Neural crest cell (in vitro differentiated cells): Measurements from ENCODE around the gene SP9. TPM values are rescaled to one million over a fixed set of nuclear protein-coding genes. Genes with fewer than 3 reads are reported as not detected.

Experiments used
- DNase-seq: peaks from one replicate; pipeline ENCODE4 v3.0.0; 2021; ENCODE audit warnings: low read depth, mixed read lengths, low spot score
- H3K27ac Mint-ChIP-seq: one replicate; pipeline ENCODE4 v1.8.0; 2021; ENCODE audit warnings: mild to moderate bottlenecking, mixed read lengths; ENCODE audit not compliant: unreplicated experiment
- H3K27me3 Mint-ChIP-seq: 2 replicates; pipeline ENCODE4 v1.8.0; 2021; ENCODE audit warnings: low read depth, mild to moderate bottlenecking, mixed read lengths
- H3K36me3 Mint-ChIP-seq: 2 replicates; pipeline ENCODE4 v1.8.0; 2021; ENCODE audit warnings: low read depth, mild to moderate bottlenecking, mixed read lengths
- H3K4me1 Mint-ChIP-seq: 2 replicates; pipeline ENCODE4 v1.8.0; 2021; ENCODE audit warnings: mixed read lengths
- H3K4me3 Mint-ChIP-seq: one replicate; pipeline ENCODE4 v1.8.0; 2021; ENCODE audit warnings: mild to moderate bottlenecking, mixed read lengths
- H3K9me3 Mint-ChIP-seq: 2 replicates; pipeline ENCODE4 v1.8.0; 2021; ENCODE audit warnings: mixed read lengths
- total RNA-seq: library from RNA; stranded (reverse); gene quantifications from 2 replicates; pipeline ENCODE4 v1.2.1, GENCODE V29; 2021
- TF ChIP-seq, protein P1 (sequence below): fragments of 200-600 bp; sonication (generic); conservative IDR thresholded peaks from 2 replicates; pipeline ENCODE4 v1.5.0; 2021; ENCODE audit warnings: antibody characterized with exemption, mild to moderate bottlenecking

The SP9 gene
- total RNA-seq, 1 donor from 2014 or later, result 1.9 TPM

DNA sequence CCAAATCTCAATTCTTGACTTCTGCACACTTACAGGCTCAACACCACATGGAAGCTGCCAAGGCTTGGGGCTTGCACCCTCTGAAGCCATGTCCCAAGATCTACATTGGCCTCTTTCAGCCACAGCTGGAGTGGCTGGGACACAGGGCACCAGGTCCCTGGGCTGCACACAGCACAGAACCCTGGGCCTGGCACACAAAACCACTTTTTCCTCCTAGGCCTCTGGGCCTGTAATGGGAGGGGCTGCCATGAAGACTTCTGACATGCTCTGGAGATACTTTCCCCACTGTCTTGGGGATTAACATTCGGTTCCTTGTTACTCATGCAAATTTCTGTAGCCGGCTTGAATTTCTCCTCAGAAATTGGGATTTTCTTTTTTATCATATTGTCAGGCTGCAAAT, 29.9 kb downstream of the SP9 start:
- H3K36me3 Mint-ChIP-seq, result peaks cover 48% of the 10 kb centered on the region
- TF ChIP-seq, protein P1, sequence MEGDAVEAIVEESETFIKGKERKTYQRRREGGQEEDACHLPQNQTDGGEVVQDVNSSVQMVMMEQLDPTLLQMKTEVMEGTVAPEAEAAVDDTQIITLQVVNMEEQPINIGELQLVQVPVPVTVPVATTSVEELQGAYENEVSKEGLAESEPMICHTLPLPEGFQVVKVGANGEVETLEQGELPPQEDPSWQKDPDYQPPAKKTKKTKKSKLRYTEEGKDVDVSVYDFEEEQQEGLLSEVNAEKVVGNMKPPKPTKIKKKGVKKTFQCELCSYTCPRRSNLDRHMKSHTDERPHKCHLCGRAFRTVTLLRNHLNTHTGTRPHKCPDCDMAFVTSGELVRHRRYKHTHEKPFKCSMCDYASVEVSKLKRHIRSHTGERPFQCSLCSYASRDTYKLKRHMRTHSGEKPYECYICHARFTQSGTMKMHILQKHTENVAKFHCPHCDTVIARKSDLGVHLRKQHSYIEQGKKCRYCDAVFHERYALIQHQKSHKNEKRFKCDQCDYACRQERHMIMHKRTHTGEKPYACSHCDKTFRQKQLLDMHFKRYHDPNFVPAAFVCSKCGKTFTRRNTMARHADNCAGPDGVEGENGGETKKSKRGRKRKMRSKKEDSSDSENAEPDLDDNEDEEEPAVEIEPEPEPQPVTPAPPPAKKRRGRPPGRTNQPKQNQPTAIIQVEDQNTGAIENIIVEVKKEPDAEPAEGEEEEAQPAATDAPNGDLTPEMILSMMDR, result no peak

GRCh38 chr2:174365571-174365970, 30.8 kb downstream of the SP9 start:
- Mint-ChIP-seq H3K9me3 (peaks cover 10% of the 10 kb centered on the region), H3K36me3 (peaks cover 46% of the 10 kb centered on the region), H3K27me3 (no peaks in the 10 kb centered on the region), H3K4me1 (no peaks in the 10 kb centered on the region), H3K27ac (no peak overlapping the region), H3K4me3 (no peak overlapping the region)
- TF ChIP-seq, protein P1, result no peak
- no peak for DNase-seq

More for the DNA sequence above, 29.9 kb downstream of the SP9 start:
- H3K27me3 Mint-ChIP-seq, result no peaks in the 10 kb centered on the region
- DNase-seq, result no peak
- no peaks in the 10 kb centered on the region for H3K4me1 Mint-ChIP-seq
- peaks cover 10% of the 10 kb centered on the region for H3K9me3 Mint-ChIP-seq
- no peak overlapping the region for H3K4me3 Mint-ChIP-seq
- no peak overlapping the region for H3K27ac Mint-ChIP-seq

GRCh38 chr2:174368691-174369090, 33.9 kb downstream of the SP9 start:
- no peaks in the 10 kb centered on the region for H3K4me1 Mint-ChIP-seq
- no peaks in the 10 kb centered on the region for H3K27me3 Mint-ChIP-seq
- H3K9me3 Mint-ChIP-seq, result peaks cover 8% of the 10 kb centered on the region
- no peak for DNase-seq
- H3K27ac Mint-ChIP-seq, result no peak overlapping the region
- TF ChIP-seq, protein P1, result no peak
- peaks cover 32% of the 10 kb centered on the region for H3K36me3 Mint-ChIP-seq
- no peak overlapping the region for H3K4me3 Mint-ChIP-seq

GRCh38 chr2:174376967-174377366, 42.2 kb downstream of the SP9 start:
- peaks cover 3% of the 10 kb centered on the region for H3K36me3 Mint-ChIP-seq
- H3K4me3 Mint-ChIP-seq, result no peak overlapping the region
- no peak for DNase-seq
- TF ChIP-seq, protein P1, result no peak
- H3K27ac Mint-ChIP-seq, result no peak overlapping the region
- H3K27me3 Mint-ChIP-seq, result no peaks in the 10 kb centered on the region
- no peaks in the 10 kb centered on the region for H3K9me3 Mint-ChIP-seq
- H3K4me1 Mint-ChIP-seq, result no peaks in the 10 kb centered on the region

- no peak overlapping the region for H3K4me3 Mint-ChIP-seq
Measured at GRCh38 chr2:174383796-174384195, 49.0 kb downstream of the SP9 start.

More at GRCh38 chr2:174383796-174384195, 49.0 kb downstream of the SP9 start:
- Mint-ChIP-seq H3K36me3 (no peaks in the 10 kb centered on the region), H3K4me1 (no peaks in the 10 kb centered on the region), H3K27ac (no peak overlapping the region), H3K9me3 (no peaks in the 10 kb centered on the region), H3K27me3 (no peaks in the 10 kb centered on the region)
- TF ChIP-seq, protein P1, result no peak
- no peak for DNase-seq
